Measurements from ENCODE around the gene QSOX2.
"Not testable (repeated sequence)": the region's sequence is repeated elsewhere in the genome, so short reads cannot be mapped to it uniquely, and the experiment has no call there.

The QSOX2 gene

GRCh38 chr9:136250676-136251075, 5.1 kb upstream of the QSOX2 start:
- DNase-seq, result no peak

GRCh38 chr9:136249877-136250559, 4.4 kb upstream of the QSOX2 start:
- peak; percentile 80 for DNase-seq

- DNase-seq, result no peak
Measured at GRCh38 chr9:136248951-136249876, 3.6 kb upstream of the QSOX2 start.

- no peak for DNase-seq
Measured at GRCh38 chr9:136247947-136248637, 2.5 kb upstream of the QSOX2 start.

- DNase-seq, result no peak
Measured at GRCh38 chr9:136247551-136247916, 1.9 kb upstream of the QSOX2 start.

- no peak for DNase-seq
Measured at GRCh38 chr9:136246849-136247550, 1.4 kb upstream of the QSOX2 start.

- no peak for DNase-seq
Measured at GRCh38 chr9:136244969-136245218, 718 bp downstream of the QSOX2 start.

- no peak for DNase-seq
Measured at GRCh38 chr9:136244122-136244968, 1.3 kb downstream of the QSOX2 start.

- no peak for DNase-seq
Measured at GRCh38 chr9:136243631-136244030, 2.0 kb downstream of the QSOX2 start.

- DNase-seq, result no peak
Measured at GRCh38 chr9:136242918-136243525, 2.6 kb downstream of the QSOX2 start.

GRCh38 chr9:136242248-136242647, 3.4 kb downstream of the QSOX2 start:
- DNase-seq, result no peak

- DNase-seq, result no peak
Measured at GRCh38 chr9:136241542-136241941, 4.1 kb downstream of the QSOX2 start.

- no peak for DNase-seq
Measured at GRCh38 chr9:136240941-136241340, 4.7 kb downstream of the QSOX2 start.

GRCh38 chr9:136239983-136240330, 5.7 kb downstream of the QSOX2 start:
- no peak for DNase-seq

GRCh38 chr9:136239135-136239982, 6.3 kb downstream of the QSOX2 start:
- peak; percentile 17 for DNase-seq

GRCh38 chr9:136238342-136238732, 7.3 kb downstream of the QSOX2 start:
- no peak for DNase-seq

- DNase-seq, result no peak
Measured at GRCh38 chr9:136237486-136238341, 7.9 kb downstream of the QSOX2 start.

GRCh38 chr9:136236471-136237410, 8.9 kb downstream of the QSOX2 start:
- not testable (repeated sequence) for DNase-seq

Measured in SHP77 treated with DMSO at 0.1 percent for 48 hours (cell line).